GM12891 (cell line): ENCODE measurements around the gene ZNF133.

ENCODE experiments used
- POLR2A ChIP-seq: IDR thresholded peaks from 2 replicates; pipeline ENCODE4 v1.6.1; 2011; ENCODE audit warnings: low read depth, low read length, control low read depth
- TAF1 ChIP-seq: IDR thresholded peaks from 2 replicates; pipeline ENCODE4 v1.6.1; 2011; ENCODE audit warnings: low read depth, low read length, control low read depth

- no peak for TF ChIP-seq TAF1
- TF ChIP-seq POLR2A, result no peak
Measured at GRCh38 chr20:18240997-18241396, 47.3 kb upstream of the ZNF133 start.
